HS-27A (cell line): Measurements from ENCODE around the gene ASIC3.
"Not testable (repeated sequence)": the region's sequence is repeated elsewhere in the genome, so short reads cannot be mapped to it uniquely, and the experiment has no call there.

ENCODE experiments used
- DNase-seq: peaks from one replicate; pipeline ENCODE4 v3.0.0-alpha.2; 2012; ENCODE audit warnings: low read depth, missing footprints

Gene ASIC3

GRCh38 chr7:151047976-151048815 lies at the start of gene ASIC3:
Gene ASIC3, plus strand, starts transcription at chr7:151048531. Its CDS starts 355 bp downstream, at chr7:151048886.
- DNase-seq: no peak

- no peak for DNase-seq
Measured at GRCh38 chr7:150999001-150999400, 49.3 kb upstream of the ASIC3 start.

GRCh38 chr7:150999497-151000230 lies 48.7 kb upstream of the ASIC3 start:
- no peak for DNase-seq

- DNase-seq: no peak
Measured at GRCh38 chr7:151000897-151001495, 47.3 kb upstream of the ASIC3 start.

- no peak for DNase-seq
Measured at GRCh38 chr7:151001546-151001945, 46.8 kb upstream of the ASIC3 start.

- no peak for DNase-seq
Measured at GRCh38 chr7:151003572-151003971, 44.8 kb upstream of the ASIC3 start.

- no peak for DNase-seq
Measured at GRCh38 chr7:151005566-151005965, 42.8 kb upstream of the ASIC3 start.

- no peak for DNase-seq
Measured at GRCh38 chr7:151006590-151007300, 41.6 kb upstream of the ASIC3 start.

- no peak for DNase-seq
Measured at GRCh38 chr7:151007469-151007898, 40.8 kb upstream of the ASIC3 start.

- no peak for DNase-seq
Measured at GRCh38 chr7:151008143-151008510, 40.2 kb upstream of the ASIC3 start.

- no peak for DNase-seq
Measured at GRCh38 chr7:151008511-151009323, 39.6 kb upstream of the ASIC3 start.

- no peak for DNase-seq
Measured at GRCh38 chr7:151009327-151010036, 38.8 kb upstream of the ASIC3 start.

- DNase-seq: no peak
Measured at GRCh38 chr7:151010037-151010306, 38.4 kb upstream of the ASIC3 start.

- DNase-seq: no peak
Measured at GRCh38 chr7:151010307-151011096, 37.8 kb upstream of the ASIC3 start.

GRCh38 chr7:151011097-151011409 lies 37.3 kb upstream of the ASIC3 start:
- no peak for DNase-seq

- DNase-seq: not testable (repeated sequence)
Measured at GRCh38 chr7:151011616-151012015, 36.7 kb upstream of the ASIC3 start.

- no peak for DNase-seq
Measured at GRCh38 chr7:151012031-151012692, 36.2 kb upstream of the ASIC3 start.

- no peak for DNase-seq
Measured at GRCh38 chr7:151012911-151013347, 35.4 kb upstream of the ASIC3 start.

GRCh38 chr7:151013356-151013732 lies 35.0 kb upstream of the ASIC3 start:
- DNase-seq: no peak
